ENCODE results near the gene DOCK4.

- TF ChIP-seq CREB1 (IDR thresholded peaks at IDR 0.05; ENCODE audit: low read depth) (no peak), EP300 (IDR thresholded peaks at IDR 0.05; ENCODE audit: borderline replicate concordance) (no peak), MAX (IDR thresholded peaks at IDR 0.05) (no peak), YY1 (IDR thresholded peaks at IDR 0.05; ENCODE audit: low read depth) (no peak), FOXM1 (IDR thresholded peaks at IDR 0.05; ENCODE audit: borderline replicate concordance, low read depth) (no peak), RAD21 (IDR thresholded peaks at IDR 0.05; ENCODE audit: low read depth) (no peak), TEAD4 (IDR thresholded peaks at IDR 0.05) (no peak), TCF12 (IDR thresholded peaks at IDR 0.05; ENCODE audit: low read depth) (no peak), NFIC (IDR thresholded peaks at IDR 0.05) (no peak), ZBTB7A (IDR thresholded peaks at IDR 0.05; ENCODE audit: low read depth) (no peak), EGR1 (IDR thresholded peaks at IDR 0.05) (no peak)
- TF ChIP-seq, protein P1, sequence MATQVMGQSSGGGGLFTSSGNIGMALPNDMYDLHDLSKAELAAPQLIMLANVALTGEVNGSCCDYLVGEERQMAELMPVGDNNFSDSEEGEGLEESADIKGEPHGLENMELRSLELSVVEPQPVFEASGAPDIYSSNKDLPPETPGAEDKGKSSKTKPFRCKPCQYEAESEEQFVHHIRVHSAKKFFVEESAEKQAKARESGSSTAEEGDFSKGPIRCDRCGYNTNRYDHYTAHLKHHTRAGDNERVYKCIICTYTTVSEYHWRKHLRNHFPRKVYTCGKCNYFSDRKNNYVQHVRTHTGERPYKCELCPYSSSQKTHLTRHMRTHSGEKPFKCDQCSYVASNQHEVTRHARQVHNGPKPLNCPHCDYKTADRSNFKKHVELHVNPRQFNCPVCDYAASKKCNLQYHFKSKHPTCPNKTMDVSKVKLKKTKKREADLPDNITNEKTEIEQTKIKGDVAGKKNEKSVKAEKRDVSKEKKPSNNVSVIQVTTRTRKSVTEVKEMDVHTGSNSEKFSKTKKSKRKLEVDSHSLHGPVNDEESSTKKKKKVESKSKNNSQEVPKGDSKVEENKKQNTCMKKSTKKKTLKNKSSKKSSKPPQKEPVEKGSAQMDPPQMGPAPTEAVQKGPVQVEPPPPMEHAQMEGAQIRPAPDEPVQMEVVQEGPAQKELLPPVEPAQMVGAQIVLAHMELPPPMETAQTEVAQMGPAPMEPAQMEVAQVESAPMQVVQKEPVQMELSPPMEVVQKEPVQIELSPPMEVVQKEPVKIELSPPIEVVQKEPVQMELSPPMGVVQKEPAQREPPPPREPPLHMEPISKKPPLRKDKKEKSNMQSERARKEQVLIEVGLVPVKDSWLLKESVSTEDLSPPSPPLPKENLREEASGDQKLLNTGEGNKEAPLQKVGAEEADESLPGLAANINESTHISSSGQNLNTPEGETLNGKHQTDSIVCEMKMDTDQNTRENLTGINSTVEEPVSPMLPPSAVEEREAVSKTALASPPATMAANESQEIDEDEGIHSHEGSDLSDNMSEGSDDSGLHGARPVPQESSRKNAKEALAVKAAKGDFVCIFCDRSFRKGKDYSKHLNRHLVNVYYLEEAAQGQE (IDR thresholded peaks at IDR 0.05; ENCODE audit: low read depth): no peak
- TF ChIP-seq, protein P2, sequence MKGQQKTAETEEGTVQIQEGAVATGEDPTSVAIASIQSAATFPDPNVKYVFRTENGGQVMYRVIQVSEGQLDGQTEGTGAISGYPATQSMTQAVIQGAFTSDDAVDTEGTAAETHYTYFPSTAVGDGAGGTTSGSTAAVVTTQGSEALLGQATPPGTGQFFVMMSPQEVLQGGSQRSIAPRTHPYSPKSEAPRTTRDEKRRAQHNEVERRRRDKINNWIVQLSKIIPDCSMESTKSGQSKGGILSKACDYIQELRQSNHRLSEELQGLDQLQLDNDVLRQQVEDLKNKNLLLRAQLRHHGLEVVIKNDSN (IDR thresholded peaks at IDR 0.05): no peak
Measured at GRCh38 chr7:112184455-112184854, 21.7 kb downstream of the DOCK4 start.
